IPS-15b (cell line): ENCODE data around the gene BCL7C.
"Not testable (repeated sequence)": the region's sequence is repeated elsewhere in the genome, so short reads cannot be mapped to it uniquely, and the experiment has no call there.

Experiments
- H3K27me3 ChIP-seq: one replicate; pipeline ENCODE4 v1.6.1; 2013; ENCODE audit warnings: low read length; ENCODE audit not compliant: control insufficient read depth, insufficient read depth
- H3K36me3 ChIP-seq: one replicate; pipeline ENCODE4 v1.6.1; 2013; ENCODE audit warnings: low read length; ENCODE audit not compliant: control insufficient read depth, insufficient read depth
- H3K4me1 ChIP-seq: one replicate; pipeline ENCODE4 v1.6.1; 2013; ENCODE audit warnings: mild to moderate bottlenecking, low read length; ENCODE audit not compliant: control insufficient read depth, insufficient read depth
- H3K4me3 ChIP-seq: one replicate; pipeline ENCODE4 v1.5.1; 2013; ENCODE audit warnings: low read depth, low read length
- H3K9ac ChIP-seq: one replicate; pipeline ENCODE4 v1.6.1; 2013; ENCODE audit warnings: low read depth, mild to moderate bottlenecking, low read length
- H3K9me3 ChIP-seq: one replicate; pipeline ENCODE4 v1.6.1; 2013; ENCODE audit warnings: mild to moderate bottlenecking, low read length; ENCODE audit not compliant: control insufficient read depth, insufficient read depth

The BCL7C gene

GRCh38 chr16:30900588-30900987, 6.7 kb upstream of the BCL7C start:
- H3K4me3 ChIP-seq: no peak overlapping the region
- H3K27me3 ChIP-seq: peaks cover 22% of the 10 kb centered on the region
- no peaks in the 10 kb centered on the region for H3K36me3 ChIP-seq
- peaks cover 7% of the 10 kb centered on the region for H3K4me1 ChIP-seq
- H3K9ac ChIP-seq: no peak overlapping the region
- no peaks in the 10 kb centered on the region for H3K9me3 ChIP-seq

- H3K36me3 ChIP-seq: no peaks in the 10 kb centered on the region
- no peak overlapping the region for H3K9ac ChIP-seq
- no peak overlapping the region for H3K4me3 ChIP-seq
- H3K27me3 ChIP-seq: peaks cover 29% of the 10 kb centered on the region
- no peaks in the 10 kb centered on the region for H3K9me3 ChIP-seq
- peaks cover 9% of the 10 kb centered on the region for H3K4me1 ChIP-seq
Observed at GRCh38 chr16:30899794-30900193, 5.9 kb upstream of the BCL7C start.

- Histone ChIP-seq H3K9me3 (no peaks in the 10 kb centered on the region), H3K27me3 (peaks cover 32% of the 10 kb centered on the region), H3K4me3 (peak overlapping the region; percentile 66), H3K36me3 (no peaks in the 10 kb centered on the region), H3K9ac (no peak overlapping the region), H3K4me1 (peaks cover 6% of the 10 kb centered on the region)
Observed at GRCh38 chr16:30896889-30897733, 3.2 kb upstream of the BCL7C start.

GRCh38 chr16:30896261-30896888, 2.5 kb upstream of the BCL7C start, which contains the start of gene CTF1:
Gene CTF1, plus strand, starts transcription at chr16:30896614. Its CDS starts 30 bp downstream, at chr16:30896644.
- no peaks in the 10 kb centered on the region for H3K36me3 ChIP-seq
- H3K9me3 ChIP-seq: no peaks in the 10 kb centered on the region
- H3K4me1 ChIP-seq: peaks cover 6% of the 10 kb centered on the region
- H3K4me3 ChIP-seq: peak within 1 kb of the TSS; percentile 66
- peak within 1 kb of the TSS; percentile 12 for H3K9ac ChIP-seq
- H3K27me3 ChIP-seq: peaks cover 27% of the 10 kb centered on the region

GRCh38 chr16:30895627-30896260, 1.9 kb upstream of the BCL7C start:
- Histone ChIP-seq H3K9me3 (no peaks in the 10 kb centered on the region), H3K4me3 (peak overlapping the region; percentile 66), H3K27me3 (peaks cover 21% of the 10 kb centered on the region), H3K4me1 (peaks cover 6% of the 10 kb centered on the region), H3K36me3 (no peaks in the 10 kb centered on the region), H3K9ac (peak overlapping the region; percentile 12)

GRCh38 chr16:30894540-30895368, 877 bp upstream of the BCL7C start:
- peak overlapping the region; percentile 67 for H3K4me3 ChIP-seq
- peaks cover 6% of the 10 kb centered on the region for H3K4me1 ChIP-seq
- no peaks in the 10 kb centered on the region for H3K36me3 ChIP-seq
- H3K9ac ChIP-seq: no peak overlapping the region
- peaks cover 18% of the 10 kb centered on the region for H3K27me3 ChIP-seq
- H3K9me3 ChIP-seq: no peaks in the 10 kb centered on the region

GRCh38 chr16:30893417-30893743, 497 bp downstream of the BCL7C start:
- Histone ChIP-seq H3K9ac (peak overlapping the region; percentile 70), H3K27me3 (peaks cover 13% of the 10 kb centered on the region), H3K36me3 (no peaks in the 10 kb centered on the region), H3K4me1 (peaks cover 6% of the 10 kb centered on the region), H3K9me3 (no peaks in the 10 kb centered on the region), H3K4me3 (peak overlapping the region; percentile 90)

- Histone ChIP-seq H3K4me1 (peaks cover 6% of the 10 kb centered on the region), H3K9ac (no peak overlapping the region), H3K4me3 (peak overlapping the region; percentile 90), H3K9me3 (no peaks in the 10 kb centered on the region), H3K36me3 (no peaks in the 10 kb centered on the region), H3K27me3 (peaks cover 13% of the 10 kb centered on the region)
Observed at GRCh38 chr16:30892670-30893416, 1.0 kb downstream of the BCL7C start.

- not testable (repeated sequence) for H3K4me1 ChIP-seq, H3K4me3 ChIP-seq, H3K9ac ChIP-seq, H3K36me3 ChIP-seq, H3K9me3 ChIP-seq
- H3K27me3 ChIP-seq: peaks cover 13% of the 10 kb centered on the region
Observed at GRCh38 chr16:30891043-30891823, 2.6 kb downstream of the BCL7C start.

GRCh38 chr16:30889721-30890120, 4.2 kb downstream of the BCL7C start:
- Histone ChIP-seq H3K4me3 (no peak overlapping the region), H3K36me3 (no peaks in the 10 kb centered on the region), H3K9ac (no peak overlapping the region), H3K9me3 (no peaks in the 10 kb centered on the region), H3K27me3 (peaks cover 6% of the 10 kb centered on the region), H3K4me1 (no peaks in the 10 kb centered on the region)
